AG04450 (cell line): ENCODE measurements around the gene FTMT. TPM values are rescaled to one million over a fixed set of nuclear protein-coding genes. Genes with fewer than 3 reads are reported as not detected.

Experiments used
- CTCF ChIA-PET: fragments of 300-600, 350-600 bp; formaldehyde crosslinking; extraction: SDS; loops from one replicate; lab custom pipeline; 2022; ENCODE audit warnings: antibody characterized with exemption, inconsistent platforms; lab: Charles Lee
- POLR2A ChIA-PET: fragments of 350-600 bp; formaldehyde crosslinking; extraction: SDS; loops from one replicate; lab custom pipeline; 2021; ENCODE audit warnings: antibody characterized with exemption, inconsistent platforms; lab: Yijun Ruan, JAX
- DNase-seq: peaks from one replicate; pipeline ENCODE4 v3.0.0-alpha.2; 2011; ENCODE audit warnings: low read depth, low spot score
- H3K27ac ChIP-seq: one replicate; pipeline ENCODE4 v1.5.1; 2012; ENCODE audit warnings: low read depth, low read length, control low read depth
- H3K27me3 ChIP-seq: one replicate; pipeline ENCODE4 v1.6.0; 2012; ENCODE audit warnings: low read length; ENCODE audit not compliant: control insufficient read depth, insufficient read depth
- H3K4me3 ChIP-seq: 2 replicates; pipeline ENCODE4 v1.5.1; 2011; ENCODE audit warnings: mild to moderate bottlenecking, low read depth, low read length, control low read depth
- H3K9me3 ChIP-seq: 2 replicates; pipeline ENCODE4 v1.5.1; 2012; ENCODE audit warnings: low read length; ENCODE audit not compliant: control insufficient read depth, insufficient read depth
- polyA plus RNA-seq: library from polyadenylated mRNA; depleted of rRNA; stranded (reverse); fragments of >200 nt; gene quantifications from 2 replicates; pipeline ENCODE4 v1.2.3, GENCODE V29; 2011
- TF ChIP-seq, protein P1 (sequence below): IDR thresholded peaks from 2 replicates; pipeline ENCODE4 v1.5.1; 2011; ENCODE audit warnings: low read depth, low read length, control low read depth, inconsistent platforms

Gene FTMT
- polyA plus RNA-seq, 1 experiment = not detected

DNA sequence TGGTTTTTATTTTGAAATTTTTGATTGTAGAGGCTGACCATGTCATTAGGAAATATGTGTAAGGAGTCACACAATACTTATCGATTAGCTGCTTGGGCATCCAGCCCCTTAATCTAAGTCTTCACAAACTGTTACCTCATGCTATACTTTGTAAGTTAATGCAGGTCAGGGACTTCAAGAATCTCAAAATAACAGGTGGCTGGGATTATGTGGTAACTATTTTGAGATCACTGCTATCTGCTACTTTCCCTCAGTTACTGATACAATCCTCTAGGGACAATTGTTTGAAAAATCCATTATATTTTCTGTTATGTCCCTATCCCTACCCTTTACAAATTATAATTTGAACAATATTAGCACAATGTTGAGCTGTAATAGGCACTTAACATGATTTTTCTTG lies 21.7 kb downstream of the FTMT start:
- TF ChIP-seq, protein P1, sequence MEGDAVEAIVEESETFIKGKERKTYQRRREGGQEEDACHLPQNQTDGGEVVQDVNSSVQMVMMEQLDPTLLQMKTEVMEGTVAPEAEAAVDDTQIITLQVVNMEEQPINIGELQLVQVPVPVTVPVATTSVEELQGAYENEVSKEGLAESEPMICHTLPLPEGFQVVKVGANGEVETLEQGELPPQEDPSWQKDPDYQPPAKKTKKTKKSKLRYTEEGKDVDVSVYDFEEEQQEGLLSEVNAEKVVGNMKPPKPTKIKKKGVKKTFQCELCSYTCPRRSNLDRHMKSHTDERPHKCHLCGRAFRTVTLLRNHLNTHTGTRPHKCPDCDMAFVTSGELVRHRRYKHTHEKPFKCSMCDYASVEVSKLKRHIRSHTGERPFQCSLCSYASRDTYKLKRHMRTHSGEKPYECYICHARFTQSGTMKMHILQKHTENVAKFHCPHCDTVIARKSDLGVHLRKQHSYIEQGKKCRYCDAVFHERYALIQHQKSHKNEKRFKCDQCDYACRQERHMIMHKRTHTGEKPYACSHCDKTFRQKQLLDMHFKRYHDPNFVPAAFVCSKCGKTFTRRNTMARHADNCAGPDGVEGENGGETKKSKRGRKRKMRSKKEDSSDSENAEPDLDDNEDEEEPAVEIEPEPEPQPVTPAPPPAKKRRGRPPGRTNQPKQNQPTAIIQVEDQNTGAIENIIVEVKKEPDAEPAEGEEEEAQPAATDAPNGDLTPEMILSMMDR = no peak
- no peaks in the 10 kb centered on the region for H3K9me3 ChIP-seq
- H3K27ac ChIP-seq = no peak overlapping the region
- POLR2A ChIA-PET = no interaction called here
- H3K4me3 ChIP-seq = no peak overlapping the region
- H3K27me3 ChIP-seq = no peaks in the 10 kb centered on the region
- CTCF ChIA-PET = no interaction called here
- DNase-seq = no peak

DNA sequence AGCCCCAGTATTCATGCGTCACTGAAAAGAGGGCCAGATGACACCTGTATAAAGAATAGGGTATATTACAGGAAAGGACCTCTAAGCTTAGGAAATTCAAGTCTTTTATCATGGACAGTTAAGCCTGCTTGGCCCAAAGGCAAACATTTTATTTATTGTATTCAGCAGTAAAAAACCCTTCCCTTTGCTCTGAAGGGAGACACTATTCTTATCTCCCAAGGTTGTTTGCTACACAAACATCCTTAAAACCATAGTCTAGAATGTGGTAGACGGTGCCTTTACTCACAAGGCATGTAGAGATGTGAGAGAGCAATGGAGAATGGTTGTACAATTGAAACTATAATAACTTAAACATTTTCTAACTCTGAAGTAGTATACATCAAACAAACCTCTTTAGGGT lies 33.9 kb downstream of the FTMT start:
- Histone ChIP-seq H3K27ac (no peak overlapping the region), H3K27me3 (no peaks in the 10 kb centered on the region), H3K9me3 (no peaks in the 10 kb centered on the region), H3K4me3 (no peak overlapping the region)
- no peak for DNase-seq
- TF ChIP-seq, protein P1 = no peak
- ChIA-PET CTCF (no interaction called here), POLR2A (no interaction called here)

DNA sequence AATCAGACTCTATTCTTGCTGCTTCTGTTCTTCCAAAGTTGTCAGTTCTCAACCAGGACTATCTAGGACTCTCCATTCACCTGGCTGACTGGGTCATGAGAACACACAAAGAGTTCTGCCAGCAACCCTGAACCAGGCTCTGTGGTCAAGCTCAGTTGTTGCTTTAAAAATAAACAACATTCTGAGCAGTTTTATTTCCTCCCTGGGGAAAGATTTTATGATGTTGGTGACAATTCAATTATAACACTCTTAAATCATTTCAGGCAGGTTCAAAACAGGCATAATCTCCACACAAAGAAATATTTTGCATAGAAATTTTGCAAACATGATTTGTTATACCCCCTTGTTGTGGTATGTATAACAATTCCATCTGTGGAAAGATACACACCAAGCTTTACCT lies 36.0 kb downstream of the FTMT start:
- ChIA-PET CTCF (no interaction called here), POLR2A (no interaction called here)
- Histone ChIP-seq H3K4me3 (no peak overlapping the region), H3K27ac (no peak overlapping the region), H3K27me3 (no peaks in the 10 kb centered on the region), H3K9me3 (no peaks in the 10 kb centered on the region)
- no peak for DNase-seq
- TF ChIP-seq, protein P1 = no peak

GRCh38 chr5:121890297-121890858 lies 38.7 kb downstream of the FTMT start:
- TF ChIP-seq, protein P1 = no peak
- no peak overlapping the region for H3K27ac ChIP-seq
- no peaks in the 10 kb centered on the region for H3K9me3 ChIP-seq
- H3K4me3 ChIP-seq = no peak overlapping the region
- CTCF ChIA-PET = no interaction called here
- H3K27me3 ChIP-seq = no peaks in the 10 kb centered on the region
- no peak for DNase-seq
- POLR2A ChIA-PET = no interaction called here

DNA sequence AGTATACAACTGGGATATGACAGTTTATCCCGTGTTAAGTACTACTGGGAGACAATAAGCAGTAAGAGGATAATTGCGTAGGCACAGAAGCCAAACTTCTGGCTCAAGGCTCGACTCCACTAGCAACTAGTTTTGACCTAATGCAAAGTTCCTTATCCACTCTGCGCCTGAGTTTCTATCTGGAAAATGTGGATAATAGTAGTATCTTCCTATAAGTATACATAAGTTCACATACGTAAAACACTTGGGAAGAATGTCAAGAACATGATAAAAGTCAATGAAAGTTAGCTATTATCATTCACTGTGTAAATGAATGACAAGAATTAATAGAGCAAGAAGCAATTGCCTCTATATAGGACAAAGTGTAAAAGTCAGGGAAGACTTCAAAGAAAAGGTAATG lies 45.7 kb downstream of the FTMT start:
- POLR2A ChIA-PET = no interaction called here
- TF ChIP-seq, protein P1 = no peak
- CTCF ChIA-PET = no interaction called here
- Histone ChIP-seq H3K4me3 (no peak overlapping the region), H3K27me3 (no peaks in the 10 kb centered on the region), H3K9me3 (no peaks in the 10 kb centered on the region), H3K27ac (no peak overlapping the region)
- DNase-seq = no peak
